SU-DHL-6 (cell line): Measurements from ENCODE around the gene MUSTN1.

ENCODE experiments used
- H2AFZ ChIP-seq: fragments of 200-600 bp; sonication (generic); 2 replicates; pipeline ENCODE4 v1.6.1; 2014; ENCODE audit warnings: low read depth, mild to moderate bottlenecking, moderate library complexity, mixed read lengths, antibody characterized with exemption, low read length; ENCODE audit not compliant: severe bottlenecking
- H3F3A ChIP-seq: fragments of 200-600 bp; shearing (Covaris generic); 2 replicates; pipeline ENCODE4 v1.6.0; 2016; ENCODE audit warnings: antibody characterized with exemption, mild to moderate bottlenecking; ENCODE audit not compliant: insufficient read depth
- H3K27ac ChIP-seq: fragments of 200-600 bp; sonication (generic); 2 replicates; pipeline ENCODE4 v1.5.1; 2016; ENCODE audit warnings: low read depth, mild to moderate bottlenecking, low read length, moderate library complexity, mixed read lengths
- H3K27me3 ChIP-seq: fragments of 200-600 bp; sonication (generic), shearing (Covaris generic); 2 replicates; pipeline ENCODE4 v1.6.0; 2014; ENCODE audit warnings: mild to moderate bottlenecking, low read length
- H3K36me3 ChIP-seq: fragments of 200-600 bp; sonication (generic); 2 replicates; pipeline ENCODE4 v1.6.1; 2014; ENCODE audit warnings: mild to moderate bottlenecking, low read length, mixed read lengths
- H3K4me2 ChIP-seq: fragments of 300-600, 200-600 bp; shearing (Covaris generic), sonication (generic); 2 replicates; pipeline ENCODE4 v1.6.0; 2014; ENCODE audit warnings: low read length, low read depth, mild to moderate bottlenecking; ENCODE audit not compliant: poor library complexity, severe bottlenecking
- H3K4me3 ChIP-seq: fragments of 200-600 bp; sonication (generic); 2 replicates; pipeline ENCODE4 v1.5.1; 2014; ENCODE audit warnings: antibody characterized with exemption, low read length, mild to moderate bottlenecking, mixed read lengths; ENCODE audit not compliant: insufficient read depth, poor library complexity, severe bottlenecking
- H3K79me2 ChIP-seq: fragments of 200-600 bp; sonication (generic); 2 replicates; pipeline ENCODE4 v1.6.1; 2014; ENCODE audit warnings: mild to moderate bottlenecking, low read length, moderate library complexity; ENCODE audit not compliant: insufficient read depth
- H3K9ac ChIP-seq: fragments of 200-600 bp; sonication (generic); 2 replicates; pipeline ENCODE4 v1.7.0; 2014; ENCODE audit warnings: mild to moderate bottlenecking, low read length
- H3K9me2 ChIP-seq: fragments of 200-600 bp; sonication (generic); replicated peaks from 2 replicates; pipeline ENCODE4 v1.6.1; 2014; ENCODE audit warnings: low read length; ENCODE audit not compliant: insufficient read depth
- H3K9me3 ChIP-seq: fragments of 200-600 bp; sonication (generic); 2 replicates; pipeline ENCODE4 v1.6.1; 2014; ENCODE audit warnings: low read length, mixed read lengths; ENCODE audit not compliant: insufficient read depth
- H4K20me1 ChIP-seq: fragments of 200-600 bp; sonication (generic); 2 replicates; pipeline ENCODE4 v1.6.1; 2014; ENCODE audit warnings: low read depth, mild to moderate bottlenecking, antibody characterized with exemption, low read length, moderate library complexity, mixed read lengths
- CTCF ChIP-seq: fragments of 200-600 bp; sonication (generic); IDR thresholded peaks from one replicate; pipeline ENCODE4 v1.5.1; 2017; ENCODE audit warnings: antibody characterized with exemption, mild to moderate bottlenecking, low read length, moderate library complexity; ENCODE audit not compliant: insufficient read depth, poor library complexity, severe bottlenecking
- EZH2phosphoT487 ChIP-seq: fragments of 200-600 bp; sonication (generic), shearing (Covaris generic); conservative IDR thresholded peaks from 2 replicates; pipeline ENCODE4 v1.6.1; 2018; ENCODE audit warnings: mild to moderate bottlenecking, antibody characterized with exemption, low read length, moderate library complexity, mixed read lengths

Gene MUSTN1

GRCh38 chr3:52811452-52812011 lies 23.3 kb downstream of the MUSTN1 start:
- no peak overlapping the region for H3K4me2 ChIP-seq
- no peak overlapping the region for H3K9ac ChIP-seq
- H2AFZ ChIP-seq, result no peak overlapping the region
- H3K36me3 ChIP-seq, result no peaks in the 10 kb centered on the region
- no peaks in the 10 kb centered on the region for H3K9me2 ChIP-seq
- H3K9me3 ChIP-seq, result no peaks in the 10 kb centered on the region
- H3K27me3 ChIP-seq, result no peaks in the 10 kb centered on the region
- H4K20me1 ChIP-seq, result no peaks in the 10 kb centered on the region
- H3K27ac ChIP-seq, result no peak overlapping the region
- no peaks in the 10 kb centered on the region for H3F3A ChIP-seq
- TF ChIP-seq EZH2phosphoT487, result no peak
- no peak for TF ChIP-seq CTCF
- H3K79me2 ChIP-seq, result no peaks in the 10 kb centered on the region
- no peak overlapping the region for H3K4me3 ChIP-seq

- no peak overlapping the region for H3K27ac ChIP-seq
- H3K9me3 ChIP-seq, result no peaks in the 10 kb centered on the region
- H3K4me3 ChIP-seq, result no peak overlapping the region
- no peaks in the 10 kb centered on the region for H3F3A ChIP-seq
- H4K20me1 ChIP-seq, result no peaks in the 10 kb centered on the region
- H3K4me2 ChIP-seq, result no peak overlapping the region
- H3K9me2 ChIP-seq, result no peaks in the 10 kb centered on the region
- H3K36me3 ChIP-seq, result no peaks in the 10 kb centered on the region
- no peak overlapping the region for H3K9ac ChIP-seq
- H3K79me2 ChIP-seq, result no peaks in the 10 kb centered on the region
- no peak overlapping the region for H2AFZ ChIP-seq
- no peak for TF ChIP-seq EZH2phosphoT487
- no peak for TF ChIP-seq CTCF
- H3K27me3 ChIP-seq, result no peaks in the 10 kb centered on the region
Observed at GRCh38 chr3:52810923-52811322, 23.9 kb downstream of the MUSTN1 start.

GRCh38 chr3:52809662-52810377 lies 25.0 kb downstream of the MUSTN1 start:
- no peaks in the 10 kb centered on the region for H3K79me2 ChIP-seq
- no peak overlapping the region for H3K4me3 ChIP-seq
- H3K27me3 ChIP-seq, result no peaks in the 10 kb centered on the region
- H3K27ac ChIP-seq, result no peak overlapping the region
- TF ChIP-seq CTCF, result no peak
- no peak for TF ChIP-seq EZH2phosphoT487
- no peaks in the 10 kb centered on the region for H3K36me3 ChIP-seq
- no peak overlapping the region for H2AFZ ChIP-seq
- H3F3A ChIP-seq, result no peaks in the 10 kb centered on the region
- no peaks in the 10 kb centered on the region for H4K20me1 ChIP-seq
- no peak overlapping the region for H3K4me2 ChIP-seq
- no peaks in the 10 kb centered on the region for H3K9me3 ChIP-seq
- no peak overlapping the region for H3K9ac ChIP-seq
- H3K9me2 ChIP-seq, result no peaks in the 10 kb centered on the region
